ACHN (cell line): ENCODE results near the gene CEP112.

Source experiments
- DNase-seq: peaks from one replicate; pipeline ENCODE4 v3.0.0-alpha.2; 2015
- in situ Hi-C: cut with HindIII; loops from 2 replicates; pipeline ENCODE4 v1.10.0; 2017; ENCODE audit warnings: low sequenced_read_pairs, low pct_ligation_motif_present, low pct_unique_long_range_greater_than_20kb

Gene CEP112

DNA sequence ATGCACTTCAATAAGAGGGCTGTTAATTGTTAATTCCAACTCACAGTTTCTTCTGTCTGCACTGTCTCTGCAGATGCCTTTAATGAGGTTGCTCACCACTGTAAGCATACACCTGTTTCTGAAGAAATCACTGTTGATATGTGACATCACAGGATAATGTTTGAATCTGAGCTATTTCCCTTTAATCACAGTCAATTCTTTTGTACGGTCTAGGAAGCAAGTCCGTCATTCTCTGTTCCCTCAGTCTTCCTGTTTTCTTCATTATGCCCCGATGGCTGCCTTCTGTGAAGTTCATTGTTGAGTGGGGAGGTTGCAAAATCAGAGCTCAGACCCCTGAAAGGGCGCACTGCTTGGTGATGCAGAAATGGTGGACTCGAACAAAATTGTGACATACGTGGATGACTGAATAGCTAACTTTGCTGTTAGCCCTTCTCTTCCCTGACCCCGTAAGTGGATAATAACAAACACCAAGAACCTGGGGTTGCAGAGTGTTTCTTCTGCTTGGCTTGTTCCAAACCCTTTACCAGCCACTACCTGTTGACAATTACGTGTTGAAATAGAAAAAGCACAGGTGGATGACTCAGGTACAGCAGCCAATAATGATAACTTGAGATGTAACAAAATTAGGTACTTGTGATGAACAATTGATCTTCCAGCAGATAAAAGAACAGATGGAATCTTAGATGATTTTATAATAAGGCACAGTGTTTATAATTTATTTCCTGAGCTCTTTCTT lies 558.6 kb downstream of the CEP112 start:
- DNase-seq = no peak
- in situ Hi-C loops = no loop called here

DNA sequence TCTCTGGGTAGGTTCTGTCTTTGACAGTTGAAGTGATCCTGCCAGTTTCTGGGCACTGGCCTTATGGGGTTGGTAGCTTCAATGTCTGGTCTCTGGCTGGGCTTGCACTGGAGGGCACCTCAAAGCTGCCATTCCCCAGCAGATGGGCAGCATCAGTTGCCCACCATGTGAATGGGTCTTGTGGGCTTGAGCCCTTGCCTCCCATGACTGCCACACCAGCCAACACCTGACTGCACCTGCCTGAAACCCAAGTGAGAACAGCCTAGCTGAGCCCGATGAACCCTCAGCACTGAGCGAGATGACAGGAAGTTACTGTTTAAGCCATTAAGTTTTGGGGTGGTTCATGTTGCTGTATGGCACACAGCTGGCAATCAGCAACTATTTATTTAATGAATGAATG lies 561.4 kb downstream of the CEP112 start:
- in situ Hi-C loops = no loop called here
- no peak for DNase-seq

DNA sequence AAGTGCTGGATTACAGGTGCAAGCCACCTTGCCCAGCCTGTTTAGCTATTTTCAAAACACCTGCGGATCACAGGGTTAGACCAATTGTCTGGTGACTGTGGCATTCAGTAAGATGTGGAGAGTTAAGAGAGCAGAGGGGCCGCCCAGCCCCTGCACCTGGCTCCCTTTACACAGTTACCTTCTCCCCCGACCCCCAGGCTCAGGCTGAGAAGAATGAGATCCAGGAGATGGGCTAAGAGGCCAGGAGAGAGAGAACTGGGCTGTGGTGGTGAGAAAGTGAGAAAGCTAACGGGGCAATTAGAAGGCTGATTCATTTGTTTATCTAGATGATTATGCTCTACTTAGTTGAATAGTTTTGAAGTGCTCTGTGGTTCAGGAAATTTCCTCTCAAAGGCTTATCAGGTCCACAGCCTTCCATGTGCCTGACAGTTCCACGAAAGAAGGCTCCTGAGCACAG lies 562.7 kb downstream of the CEP112 start:
- DNase-seq = no peak
- in situ Hi-C loops = no loop called here

DNA sequence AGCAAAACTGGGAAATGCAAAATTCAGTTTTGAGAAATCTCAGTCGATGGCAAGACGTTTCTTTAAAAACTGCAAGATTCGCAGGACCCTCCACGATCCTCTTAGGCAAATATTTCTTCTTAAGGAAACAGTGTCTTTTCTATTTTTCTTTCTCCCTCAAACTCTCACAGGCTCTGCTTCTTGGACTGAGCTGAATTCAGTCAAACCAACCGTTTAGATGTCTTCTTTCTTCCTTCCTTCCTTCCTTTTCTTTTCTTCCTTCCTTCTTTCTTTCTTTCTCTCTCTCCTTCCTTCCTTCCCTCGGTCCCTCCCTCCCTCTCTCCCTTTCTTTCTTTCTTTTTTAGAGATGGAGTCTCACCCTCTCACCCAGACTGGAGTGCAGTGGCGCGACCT lies 563.3 kb downstream of the CEP112 start:
- DNase-seq = no peak
- in situ Hi-C loops = no loop called here

DNA sequence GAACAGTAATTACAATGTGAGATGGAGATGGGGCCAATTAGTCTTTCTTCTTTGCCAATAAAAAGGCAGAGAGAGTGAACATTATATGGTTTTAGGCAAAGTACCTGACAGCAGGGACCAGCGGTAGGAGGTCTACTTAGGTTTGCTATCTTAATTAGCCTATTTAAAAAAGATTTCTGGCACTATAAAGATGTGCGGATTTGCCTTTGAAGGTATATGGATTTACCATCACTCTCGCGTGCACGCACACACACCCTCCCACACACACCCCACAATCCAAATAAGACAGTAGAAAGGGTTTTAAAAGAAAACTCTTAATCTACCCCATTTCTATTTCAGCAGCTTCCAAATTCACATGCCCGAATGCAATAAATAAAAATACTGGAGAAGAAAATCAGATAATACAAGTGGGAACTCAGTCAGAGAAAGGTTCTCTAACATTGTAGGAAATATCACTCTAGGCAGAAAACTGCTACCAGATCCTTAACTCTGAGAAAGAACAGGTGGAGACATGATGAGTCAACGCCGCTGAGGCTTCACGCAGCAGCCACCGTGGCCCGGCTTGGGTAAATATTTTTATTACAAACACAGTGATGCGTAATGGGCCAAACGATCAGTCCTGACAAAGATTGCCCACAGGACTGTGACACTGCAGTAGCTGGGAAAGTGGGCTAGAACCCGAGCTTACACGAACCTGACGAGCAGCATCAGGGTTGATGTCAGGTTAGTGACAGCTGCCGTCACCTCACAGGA lies 563.9 kb downstream of the CEP112 start:
- in situ Hi-C loops = no loop called here
- DNase-seq = peak; percentile 78

DNA sequence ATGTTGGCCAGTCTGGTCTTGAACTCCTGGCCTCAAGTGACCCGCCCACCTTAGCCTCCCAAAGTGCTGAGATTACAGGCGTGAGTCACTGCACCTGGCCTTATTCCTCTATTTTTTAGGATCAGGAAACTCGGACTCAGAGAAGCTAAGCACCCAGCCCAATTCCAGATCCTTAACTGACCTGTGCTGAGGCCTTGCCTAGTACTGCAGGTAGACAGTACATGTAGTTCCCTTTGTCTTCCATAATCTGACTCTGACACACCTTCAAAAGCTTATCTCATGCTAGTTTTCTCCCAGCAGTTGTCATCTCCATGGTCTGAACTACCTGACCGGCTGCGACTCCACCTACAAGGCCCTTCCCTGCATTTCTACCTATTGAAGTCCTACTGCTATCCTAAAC lies 564.8 kb downstream of the CEP112 start:
- in situ Hi-C loops = no loop called here

DNA sequence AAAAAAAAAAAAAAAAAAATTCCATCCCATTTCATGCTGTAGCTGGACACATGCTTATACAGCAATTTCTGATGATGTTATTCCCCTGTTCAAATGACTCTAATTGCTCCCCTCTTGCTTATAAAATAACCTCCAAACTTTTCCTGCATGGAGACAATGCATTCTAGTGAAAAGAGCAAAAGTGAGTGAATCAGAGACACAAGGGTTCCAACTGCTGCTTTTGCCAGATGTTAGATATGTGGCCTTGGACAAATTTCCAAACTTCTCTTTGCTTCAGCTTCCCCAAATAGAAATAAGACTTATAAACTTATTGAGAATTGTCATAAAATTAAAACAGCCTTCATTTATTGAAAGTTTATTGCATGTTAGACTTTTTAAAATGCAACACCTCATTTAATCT lies 565.5 kb downstream of the CEP112 start:
- in situ Hi-C loops = no loop called here
- DNase-seq = no peak

More for the DNA sequence above, 564.8 kb downstream of the CEP112 start:
- DNase-seq = no peak

DNA sequence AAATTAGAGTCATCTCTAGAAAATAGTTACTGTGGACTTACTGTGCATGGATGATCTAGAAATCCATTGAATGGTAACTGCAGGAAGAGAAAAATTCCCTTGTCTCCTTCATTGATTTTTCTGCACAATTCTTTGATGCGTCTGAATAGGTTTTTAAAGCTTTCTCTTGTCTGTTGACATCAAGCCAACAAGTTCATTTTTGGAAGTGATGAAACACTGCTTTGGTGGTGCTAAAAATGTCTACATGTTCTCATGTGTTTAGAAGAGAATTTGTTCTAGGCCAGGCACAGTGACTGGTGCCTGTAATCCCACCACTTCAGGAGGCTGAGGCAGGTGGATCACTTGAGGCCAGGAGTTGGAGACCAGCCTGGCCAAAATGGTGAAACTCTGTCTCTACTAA lies 573.4 kb downstream of the CEP112 start:
- in situ Hi-C loops = no loop called here
- no peak for DNase-seq

DNA sequence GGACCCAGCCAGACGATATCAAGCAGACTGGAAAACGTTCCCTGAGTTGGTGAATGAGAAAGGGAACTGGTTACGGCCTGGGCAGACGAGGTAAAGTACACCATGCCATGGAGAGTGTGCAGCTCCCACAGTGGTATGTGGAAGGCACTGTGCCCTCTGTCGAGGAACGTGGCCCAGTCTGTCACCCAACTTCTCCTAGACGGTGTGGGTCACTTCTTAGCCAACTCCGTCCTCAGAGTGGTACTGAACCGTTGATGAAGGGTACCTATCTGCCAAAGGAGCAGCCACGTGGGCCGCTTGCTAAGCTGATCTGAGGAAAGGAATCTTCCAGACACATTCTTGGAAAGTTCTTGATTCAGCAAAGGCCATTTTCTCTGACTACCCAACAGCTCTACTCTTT lies 574.4 kb downstream of the CEP112 start:
- in situ Hi-C loops = no loop called here
- no peak for DNase-seq

DNA sequence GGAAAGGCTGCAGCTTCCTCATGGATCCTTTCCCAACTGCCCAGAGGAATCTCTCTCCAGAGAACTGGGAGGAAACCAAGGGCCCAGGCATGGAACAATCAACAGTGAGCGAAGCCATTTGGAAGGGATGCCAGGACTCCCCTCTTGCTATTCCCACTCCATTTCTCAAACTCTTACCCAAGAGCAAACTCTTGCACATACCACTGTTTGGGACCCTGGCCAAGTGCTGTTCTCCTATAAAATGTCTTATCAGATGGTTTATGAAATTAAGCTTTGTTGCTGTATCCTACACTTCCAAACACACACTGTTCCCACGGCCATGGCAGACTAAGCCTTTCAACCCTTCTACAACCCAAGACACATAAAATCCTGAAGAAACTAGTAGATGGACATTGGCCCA lies 582.2 kb downstream of the CEP112 start:
- no peak for DNase-seq
- in situ Hi-C loops = no loop called here

DNA sequence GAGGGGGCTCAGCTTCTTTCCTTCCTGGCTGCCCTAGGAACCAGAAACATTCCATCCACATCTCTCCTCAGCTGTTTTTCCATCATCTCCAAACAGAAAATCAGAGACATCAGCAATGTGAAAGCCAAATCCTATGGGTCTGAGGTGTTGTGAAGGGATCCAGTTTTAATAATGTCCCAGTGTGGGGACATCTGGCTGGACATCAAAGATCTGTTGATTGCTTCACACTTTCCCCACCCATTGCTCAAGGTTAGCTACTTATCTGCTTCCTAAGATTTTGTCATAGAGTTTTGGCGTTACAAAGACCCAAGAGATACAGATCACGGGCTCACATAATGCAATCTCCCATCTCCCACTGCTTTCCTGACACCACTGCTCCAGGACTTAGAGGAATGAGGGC lies 582.6 kb downstream of the CEP112 start:
- DNase-seq = no peak
- in situ Hi-C loops = no loop called here

DNA sequence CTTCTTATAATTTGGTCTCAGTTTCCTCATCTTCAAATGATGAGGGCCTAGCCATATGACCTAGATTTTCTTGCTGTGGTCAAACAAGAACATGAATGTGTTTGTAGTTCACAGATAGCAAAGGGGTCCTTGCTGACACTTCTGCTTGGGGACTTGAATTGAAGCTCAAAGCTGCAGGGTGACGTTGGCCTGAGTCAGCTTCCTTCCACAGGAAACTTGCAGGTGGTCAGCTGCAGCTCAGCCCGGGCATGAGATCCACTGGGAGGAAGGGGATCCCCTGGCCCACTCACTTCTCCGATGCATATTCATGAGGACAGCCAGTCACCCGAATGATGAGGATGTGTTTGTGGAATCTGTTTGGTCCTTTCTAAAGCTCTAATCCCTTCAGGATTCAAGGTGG lies 587.9 kb downstream of the CEP112 start:
- no peak for DNase-seq
- in situ Hi-C loops = no loop called here

DNA sequence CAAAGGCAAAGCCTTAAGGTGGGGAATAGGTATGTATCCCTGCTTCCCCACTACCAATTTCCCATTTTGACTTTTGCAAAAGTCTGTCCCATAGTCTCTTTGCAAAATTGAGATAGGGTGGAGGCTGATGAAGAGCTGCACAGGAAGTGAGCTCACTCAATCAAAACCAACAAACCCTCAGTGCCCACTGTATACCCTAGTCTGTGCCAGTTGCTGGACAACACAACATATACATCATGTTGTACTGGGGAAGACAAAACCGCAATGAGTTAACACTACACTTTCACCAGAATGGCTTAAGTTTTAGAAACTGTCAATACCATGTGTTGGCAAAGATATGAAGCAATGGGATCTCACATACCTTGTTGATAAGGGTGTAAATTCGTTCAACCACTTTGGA lies 590.1 kb downstream of the CEP112 start:
- in situ Hi-C loops = no loop called here

DNA sequence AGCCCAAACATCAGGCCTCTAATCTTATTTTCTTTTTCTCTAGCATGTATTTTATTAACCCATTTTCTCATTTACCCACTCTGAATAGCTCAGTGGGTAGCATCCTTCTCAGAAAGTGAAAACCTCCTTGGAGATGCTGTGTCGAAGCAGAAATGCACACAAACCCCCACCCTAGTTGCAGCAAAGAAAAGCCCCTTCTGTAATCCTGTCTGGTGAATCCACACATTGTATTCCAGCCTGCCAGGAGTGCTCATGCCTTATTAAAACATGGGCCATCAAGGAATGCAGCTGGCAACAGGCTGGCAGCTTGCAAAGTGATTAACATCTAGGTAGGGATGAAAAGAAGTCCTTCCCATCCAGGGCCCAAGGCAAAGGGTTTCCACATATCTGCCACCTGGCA lies 590.8 kb downstream of the CEP112 start:
- in situ Hi-C loops = no loop called here
- DNase-seq = no peak

More for the DNA sequence above, 590.1 kb downstream of the CEP112 start:
- no peak for DNase-seq

DNA sequence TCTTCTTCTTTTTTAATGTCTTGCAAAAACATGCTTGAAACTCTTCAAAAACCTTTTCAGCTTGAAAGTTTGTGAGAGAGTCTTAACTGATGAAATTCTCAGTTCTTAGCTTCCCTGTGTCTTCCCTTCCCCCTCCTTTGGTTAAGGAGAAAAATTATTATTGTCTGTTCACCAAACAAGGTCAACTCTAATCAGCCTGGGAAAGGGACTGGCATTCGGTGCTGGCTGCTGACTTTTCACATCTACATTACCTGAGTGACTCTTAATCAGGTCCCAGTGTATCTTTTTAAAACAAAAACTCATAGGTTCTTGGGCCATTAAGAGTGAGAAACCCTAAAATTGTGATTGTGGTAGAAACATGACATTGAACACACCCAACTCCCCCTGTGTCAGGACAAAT lies 591.4 kb downstream of the CEP112 start:
- no peak for DNase-seq

DNA sequence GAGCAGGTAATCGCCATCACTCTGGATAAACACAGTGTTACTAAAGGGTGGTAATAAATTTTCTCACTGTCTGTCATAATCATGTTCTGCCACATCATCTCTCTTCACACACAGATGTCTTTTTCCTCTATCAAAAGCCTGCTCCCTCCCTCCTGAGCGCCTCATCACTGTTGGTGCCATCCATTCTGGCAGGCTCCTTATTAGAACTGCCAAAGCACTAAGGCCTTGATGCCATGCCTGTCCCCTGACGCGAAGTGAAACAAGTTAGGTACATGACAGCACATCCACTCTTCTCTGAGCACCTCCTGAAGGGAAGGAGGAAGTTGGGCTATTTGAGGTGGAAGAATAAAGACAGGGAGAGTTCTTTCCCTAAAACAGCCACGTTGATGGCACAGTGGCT lies 592.3 kb downstream of the CEP112 start:
- DNase-seq = no peak

More for the DNA sequence above, 591.4 kb downstream of the CEP112 start:
- in situ Hi-C loops = no loop called here

DNA sequence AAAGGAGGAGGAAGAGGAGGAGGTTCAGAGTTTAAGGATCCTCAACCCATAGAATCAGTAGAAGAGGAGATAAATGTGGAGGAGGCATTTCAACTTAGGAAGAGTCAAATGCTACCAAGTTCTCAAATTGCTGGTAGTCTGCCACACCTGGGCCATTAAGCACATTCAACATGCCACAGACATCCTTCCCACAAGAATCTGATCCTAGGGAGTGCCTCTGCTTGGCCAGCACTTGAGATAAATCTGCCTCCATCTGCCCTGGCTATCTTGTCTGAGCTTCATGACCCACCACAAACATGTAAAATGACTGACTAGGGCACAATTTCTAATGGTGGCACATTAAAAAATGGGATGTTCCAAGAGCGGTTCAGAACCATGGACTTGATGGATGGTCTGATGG lies 593.2 kb downstream of the CEP112 start:
- in situ Hi-C loops = no loop called here
- no peak for DNase-seq

More for the DNA sequence above, 592.3 kb downstream of the CEP112 start:
- in situ Hi-C loops = no loop called here

DNA sequence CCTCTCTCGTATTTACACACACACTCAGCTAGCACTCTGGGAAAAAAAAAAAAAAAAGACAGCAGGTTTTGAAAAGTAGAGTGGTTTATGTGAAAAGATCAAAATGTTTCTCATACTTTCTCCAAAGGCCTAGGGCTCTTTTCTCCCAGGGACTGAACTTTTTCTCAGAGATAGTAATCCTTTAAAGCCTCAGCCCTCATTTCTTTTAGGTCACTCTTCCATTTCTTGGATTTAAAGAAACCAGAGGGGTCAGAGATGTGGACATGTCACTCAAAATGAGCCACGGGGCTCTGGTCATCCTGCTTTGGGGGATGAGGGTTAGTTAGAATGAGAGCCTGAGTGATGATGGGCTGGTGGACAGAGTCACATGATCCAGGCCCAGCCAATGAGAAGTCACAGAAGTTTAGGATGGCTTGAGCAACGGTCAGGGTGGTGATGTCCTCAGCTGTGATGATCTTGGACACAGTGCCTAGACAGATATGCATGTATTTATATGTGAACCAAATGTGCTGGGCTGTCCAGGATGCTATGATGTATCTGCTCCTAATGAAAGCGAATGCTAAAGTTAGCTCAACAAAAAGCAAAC lies 596.8 kb downstream of the CEP112 start:
- in situ Hi-C loops = no loop called here
- DNase-seq = no peak
